ENCODE measurements around the gene KCNG4.

KCNG4 gene

GRCh38 chr16:84191466-84191865 is 48.3 kb downstream of the KCNG4 start:
- H3K9me2 ChIP-seq (replicated peaks; ENCODE audit: low read depth, low read length): no peaks in the 10 kb centered on the region
- H3K9ac ChIP-seq (ENCODE audit: low read depth, low read length, poor library complexity, severe bottlenecking): no peak overlapping the region
- no peaks in the 10 kb centered on the region for H3K27me3 ChIP-seq (ENCODE audit: insufficient read depth, low read length, poor library complexity, severe bottlenecking)
- no peak overlapping the region for H3K4me2 ChIP-seq (ENCODE audit: low read depth, low read length, poor library complexity, severe bottlenecking)
- TF ChIP-seq EZH2phosphoT487 (IDR thresholded peaks at IDR 0.05; ENCODE audit: borderline replicate concordance) (no peak), CTCF (conservative IDR thresholded peaks at IDR 0.05; ENCODE audit: low read length) (no peak)
- H3K4me1 ChIP-seq (ENCODE audit: insufficient read depth, low read length, poor library complexity, severe bottlenecking): no peaks in the 10 kb centered on the region
- H3K9me3 ChIP-seq (ENCODE audit: insufficient read depth, low read depth, low read length): no peaks in the 10 kb centered on the region
- no peaks in the 10 kb centered on the region for H3K36me3 ChIP-seq (ENCODE audit: insufficient read depth, low read length)
- no peaks in the 10 kb centered on the region for H3F3A ChIP-seq (ENCODE audit: low read depth)
- H2AFZ ChIP-seq (ENCODE audit: low read length): no peak overlapping the region
- no peak overlapping the region for H3K4me3 ChIP-seq (ENCODE audit: low read length, poor library complexity, severe bottlenecking)
- H4K20me1 ChIP-seq (ENCODE audit: insufficient read depth, low read length, poor library complexity, severe bottlenecking): no peaks in the 10 kb centered on the region
- peaks cover 4% of the 10 kb centered on the region for H3K79me2 ChIP-seq (ENCODE audit: insufficient read depth, low read length)

- H4K20me1 ChIP-seq (ENCODE audit: insufficient read depth, low read length, poor library complexity, severe bottlenecking): peaks cover 5% of the 10 kb centered on the region
- no peaks in the 10 kb centered on the region for H3K9me2 ChIP-seq (replicated peaks; ENCODE audit: low read depth, low read length)
- no peak within 1 kb of the TSS for H3K4me2 ChIP-seq (ENCODE audit: low read depth, low read length, poor library complexity, severe bottlenecking)
- no peak for TF ChIP-seq CTCF (conservative IDR thresholded peaks at IDR 0.05; ENCODE audit: low read length)
- no peak for TF ChIP-seq EZH2phosphoT487 (IDR thresholded peaks at IDR 0.05; ENCODE audit: borderline replicate concordance)
- H3K4me1 ChIP-seq (ENCODE audit: insufficient read depth, low read length, poor library complexity, severe bottlenecking): peaks cover 3% of the 10 kb centered on the region
- H3K79me2 ChIP-seq (ENCODE audit: insufficient read depth, low read length): peaks cover 10% of the 10 kb centered on the region
- no peaks in the 10 kb centered on the region for H3K9me3 ChIP-seq (ENCODE audit: insufficient read depth, low read depth, low read length)
- H2AFZ ChIP-seq (ENCODE audit: low read length): no peak within 1 kb of the TSS
- no peaks in the 10 kb centered on the region for H3K36me3 ChIP-seq (ENCODE audit: insufficient read depth, low read length)
- H3F3A ChIP-seq (ENCODE audit: low read depth): no peaks in the 10 kb centered on the region
- no peak within 1 kb of the TSS for H3K9ac ChIP-seq (ENCODE audit: low read depth, low read length, poor library complexity, severe bottlenecking)
- H3K4me3 ChIP-seq (ENCODE audit: low read length, poor library complexity, severe bottlenecking): no peak within 1 kb of the TSS
- H3K27me3 ChIP-seq (ENCODE audit: insufficient read depth, low read length, poor library complexity, severe bottlenecking): no peaks in the 10 kb centered on the region
Measured at GRCh38 chr16:84190731-84191388, 49.0 kb downstream of the KCNG4 start, which contains the start of gene ADAD2. TSS of gene ADAD2 (plus strand) at chr16:84191157. CDS start at chr16:84191231, 74 bp downstream.

GRCh38 chr16:84186685-84187437 is 53.0 kb downstream of the KCNG4 start, which contains the start of gene TAF1C:
TSS of gene TAF1C (minus strand) at chr16:84187057. CDS start at chr16:84184988, 2,069 bp downstream.
- Histone ChIP-seq H3K36me3 (ENCODE audit: insufficient read depth, low read length) (peaks cover 10% of the 10 kb centered on the region; the same call in 1 of the 2 replicates), H3K4me3 (ENCODE audit: low read length, poor library complexity, severe bottlenecking) (peak within 1 kb of the TSS; percentile 88), H3K27me3 (ENCODE audit: insufficient read depth, low read length, poor library complexity, severe bottlenecking) (no peaks in the 10 kb centered on the region), H3K4me2 (ENCODE audit: low read depth, low read length, poor library complexity, severe bottlenecking) (peak within 1 kb of the TSS; percentile 88), H3K9ac (ENCODE audit: low read depth, low read length, poor library complexity, severe bottlenecking) (peak within 1 kb of the TSS; percentile 85), H3K4me1 (ENCODE audit: insufficient read depth, low read length, poor library complexity, severe bottlenecking) (peaks cover 12% of the 10 kb centered on the region), H2AFZ (ENCODE audit: low read length) (peak within 1 kb of the TSS; percentile 99), H3K9me2 (replicated peaks; ENCODE audit: low read depth, low read length) (no peaks in the 10 kb centered on the region), H4K20me1 (ENCODE audit: insufficient read depth, low read length, poor library complexity, severe bottlenecking) (peaks cover 14% of the 10 kb centered on the region), H3K9me3 (ENCODE audit: insufficient read depth, low read depth, low read length) (no peaks in the 10 kb centered on the region), H3K79me2 (ENCODE audit: insufficient read depth, low read length) (peaks cover 46% of the 10 kb centered on the region), H3F3A (ENCODE audit: low read depth) (no peaks in the 10 kb centered on the region)
- no peak for TF ChIP-seq EZH2phosphoT487 (IDR thresholded peaks at IDR 0.05; ENCODE audit: borderline replicate concordance)
- TF ChIP-seq CTCF (conservative IDR thresholded peaks at IDR 0.05; ENCODE audit: low read length): peak; percentile 92

Data from Loucy (cell line).